Measurements from ENCODE around the gene CFAP298. TPM values are rescaled to one million over a fixed set of nuclear protein-coding genes. Genes with fewer than 3 reads are reported as not detected.

Gene CFAP298
- total and polyA plus RNA-seq, 2 of the 13 experiments (the other 11 are each of a cell fraction or from before 2014, with no cell fraction given) = 21.2 to 62.2 TPM

GRCh38 chr21:32592929-32593502 lies 19.2 kb downstream of the CFAP298 start (continued):
- TF ChIP-seq ZNF710 (CRISPR knock-in tag; IDR thresholded peaks at IDR 0.05; ENCODE audit: borderline replicate concordance) = peak; percentile 62; the same call in 1 of the 2 replicates
- TF ChIP-seq WIZ (CRISPR knock-in tag; IDR thresholded peaks at IDR 0.05) = peak; percentile 66; the same call in 1 of the 2 replicates
- peak; percentile 49; the same call in 1 of the 2 replicates for TF ChIP-seq KMT2A (CRISPR knock-in tag; IDR thresholded peaks at IDR 0.05)
- TF ChIP-seq ZSCAN30 (CRISPR knock-in tag; IDR thresholded peaks at IDR 0.05) = no peak
- no peak for TF ChIP-seq ZNF646 (CRISPR knock-in tag; IDR thresholded peaks at IDR 0.05)
- peak; percentile 81; the same call in 1 of the 2 replicates for TF ChIP-seq ZNF44 (CRISPR knock-in tag; IDR thresholded peaks at IDR 0.05)
- no peak for TF ChIP-seq YEATS2 (CRISPR knock-in tag; IDR thresholded peaks at IDR 0.05; ENCODE audit: borderline replicate concordance)
- TF ChIP-seq MATR3 (CRISPR knock-in tag; IDR thresholded peaks at IDR 0.05) = no peak
- TF ChIP-seq, protein P1, sequence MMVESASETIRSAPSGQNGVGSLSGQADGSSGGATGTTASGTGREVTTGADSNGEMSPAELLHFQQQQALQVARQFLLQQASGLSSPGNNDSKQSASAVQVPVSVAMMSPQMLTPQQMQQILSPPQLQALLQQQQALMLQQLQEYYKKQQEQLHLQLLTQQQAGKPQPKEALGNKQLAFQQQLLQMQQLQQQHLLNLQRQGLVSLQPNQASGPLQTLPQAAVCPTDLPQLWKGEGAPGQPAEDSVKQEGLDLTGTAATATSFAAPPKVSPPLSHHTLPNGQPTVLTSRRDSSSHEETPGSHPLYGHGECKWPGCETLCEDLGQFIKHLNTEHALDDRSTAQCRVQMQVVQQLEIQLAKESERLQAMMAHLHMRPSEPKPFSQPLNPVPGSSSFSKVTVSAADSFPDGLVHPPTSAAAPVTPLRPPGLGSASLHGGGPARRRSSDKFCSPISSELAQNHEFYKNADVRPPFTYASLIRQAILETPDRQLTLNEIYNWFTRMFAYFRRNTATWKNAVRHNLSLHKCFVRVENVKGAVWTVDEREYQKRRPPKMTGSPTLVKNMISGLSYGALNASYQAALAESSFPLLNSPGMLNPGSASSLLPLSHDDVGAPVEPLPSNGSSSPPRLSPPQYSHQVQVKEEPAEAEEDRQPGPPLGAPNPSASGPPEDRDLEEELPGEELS (CRISPR knock-in tag; IDR thresholded peaks at IDR 0.05) = peak; percentile 97
- TF ChIP-seq, protein P2, sequence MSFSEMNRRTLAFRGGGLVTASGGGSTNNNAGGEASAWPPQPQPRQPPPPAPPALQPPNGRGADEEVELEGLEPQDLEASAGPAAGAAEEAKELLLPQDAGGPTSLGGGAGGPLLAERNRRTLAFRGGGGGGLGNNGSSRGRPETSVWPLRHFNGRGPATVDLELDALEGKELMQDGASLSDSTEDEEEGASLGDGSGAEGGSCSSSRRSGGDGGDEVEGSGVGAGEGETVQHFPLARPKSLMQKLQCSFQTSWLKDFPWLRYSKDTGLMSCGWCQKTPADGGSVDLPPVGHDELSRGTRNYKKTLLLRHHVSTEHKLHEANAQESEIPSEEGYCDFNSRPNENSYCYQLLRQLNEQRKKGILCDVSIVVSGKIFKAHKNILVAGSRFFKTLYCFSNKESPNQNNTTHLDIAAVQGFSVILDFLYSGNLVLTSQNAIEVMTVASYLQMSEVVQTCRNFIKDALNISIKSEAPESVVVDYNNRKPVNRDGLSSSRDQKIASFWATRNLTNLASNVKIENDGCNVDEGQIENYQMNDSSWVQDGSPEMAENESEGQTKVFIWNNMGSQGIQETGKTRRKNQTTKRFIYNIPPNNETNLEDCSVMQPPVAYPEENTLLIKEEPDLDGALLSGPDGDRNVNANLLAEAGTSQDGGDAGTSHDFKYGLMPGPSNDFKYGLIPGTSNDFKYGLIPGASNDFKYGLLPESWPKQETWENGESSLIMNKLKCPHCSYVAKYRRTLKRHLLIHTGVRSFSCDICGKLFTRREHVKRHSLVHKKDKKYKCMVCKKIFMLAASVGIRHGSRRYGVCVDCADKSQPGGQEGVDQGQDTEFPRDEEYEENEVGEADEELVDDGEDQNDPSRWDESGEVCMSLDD (CRISPR knock-in tag; IDR thresholded peaks at IDR 0.05; ENCODE audit: borderline replicate concordance) = peak; percentile 76; the same call in 1 of the 2 replicates
- TF ChIP-seq KDM1A (CRISPR knock-in tag; IDR thresholded peaks at IDR 0.05) = peak; percentile 94
- no peak for TF ChIP-seq ZNF468 (CRISPR knock-in tag; IDR thresholded peaks at IDR 0.05)
- no peak for TF ChIP-seq POLR2AphosphoS5 (IDR thresholded peaks at IDR 0.05; ENCODE audit: low read depth, low read length)
- no peak for TF ChIP-seq CHCHD3 (CRISPR knock-in tag; IDR thresholded peaks at IDR 0.05)
- no peak for TF ChIP-seq CREBL2 (CRISPR knock-in tag; IDR thresholded peaks at IDR 0.05; ENCODE audit: borderline replicate concordance)
- peak; percentile 72 for TF ChIP-seq XRCC5 (optimal IDR thresholded peaks at IDR 0.05; ENCODE audit: low read length)

All from HepG2 (cell line).